ENCODE measurements around the gene NINJ1. TPM values are rescaled to one million over a fixed set of nuclear protein-coding genes. Genes with fewer than 3 reads are reported as not detected.
A peak's percentile ranks its signal among the peaks of the same experiment; 100 is the strongest.

Gene NINJ1
- total and polyA plus RNA-seq, 12 donors = 35.5 to 77.1 (median 41.3) TPM

DNA sequence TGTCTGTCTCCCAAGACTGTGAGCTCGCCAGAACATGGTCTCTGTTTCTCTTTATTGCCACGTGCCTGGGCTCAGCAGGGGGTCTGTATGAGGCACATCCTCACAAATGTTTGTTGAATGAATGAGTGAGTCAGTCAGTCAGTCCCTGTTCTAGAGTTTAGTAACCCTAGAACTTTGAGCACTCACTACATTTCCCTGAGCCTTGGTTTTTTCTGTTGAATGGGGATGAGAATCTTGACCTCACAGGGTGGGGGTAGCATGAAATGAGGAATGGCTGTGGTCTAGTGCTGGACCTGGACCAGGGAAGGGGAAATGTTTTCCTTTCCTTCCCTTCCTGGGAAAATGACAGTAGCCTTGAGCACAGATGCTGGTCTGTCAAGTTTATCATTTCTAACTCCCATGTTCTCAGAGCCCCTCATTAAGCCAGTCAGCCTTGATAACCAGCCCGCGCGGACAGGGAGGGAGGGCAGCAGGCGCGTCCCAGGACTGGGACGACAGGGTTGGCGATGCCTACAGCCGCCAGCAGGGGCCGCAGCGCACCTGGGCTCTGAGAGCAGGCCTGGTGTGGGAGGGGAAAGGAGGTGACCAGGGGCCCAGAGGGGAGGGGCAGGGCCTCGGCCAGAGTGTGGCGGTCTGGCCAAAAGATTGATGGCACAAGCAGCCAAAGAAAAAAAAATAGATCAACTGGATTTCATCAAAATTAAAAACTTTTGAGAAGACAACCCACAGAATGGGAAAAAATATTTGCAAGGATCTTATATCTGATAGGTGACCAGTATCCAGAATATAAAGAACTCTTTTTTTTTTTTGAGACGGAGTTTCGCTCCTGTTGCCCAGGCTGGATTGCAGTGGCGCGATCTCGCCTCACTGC, 25.8 kb upstream of the NINJ1 start:
- H3K4me3 ChIP-seq = no peak overlapping the region
- H3K4me1 ChIP-seq = peaks cover 4 to 34% (median 19%) of the 10 kb centered on the region in 9 donors
- H3K27me3 ChIP-seq = no peaks in the 10 kb centered on the region
- no peaks in the 10 kb centered on the region for H3K36me3 ChIP-seq
- no peaks in the 10 kb centered on the region for H3K9me3 ChIP-seq
- TF ChIP-seq, protein P1, sequence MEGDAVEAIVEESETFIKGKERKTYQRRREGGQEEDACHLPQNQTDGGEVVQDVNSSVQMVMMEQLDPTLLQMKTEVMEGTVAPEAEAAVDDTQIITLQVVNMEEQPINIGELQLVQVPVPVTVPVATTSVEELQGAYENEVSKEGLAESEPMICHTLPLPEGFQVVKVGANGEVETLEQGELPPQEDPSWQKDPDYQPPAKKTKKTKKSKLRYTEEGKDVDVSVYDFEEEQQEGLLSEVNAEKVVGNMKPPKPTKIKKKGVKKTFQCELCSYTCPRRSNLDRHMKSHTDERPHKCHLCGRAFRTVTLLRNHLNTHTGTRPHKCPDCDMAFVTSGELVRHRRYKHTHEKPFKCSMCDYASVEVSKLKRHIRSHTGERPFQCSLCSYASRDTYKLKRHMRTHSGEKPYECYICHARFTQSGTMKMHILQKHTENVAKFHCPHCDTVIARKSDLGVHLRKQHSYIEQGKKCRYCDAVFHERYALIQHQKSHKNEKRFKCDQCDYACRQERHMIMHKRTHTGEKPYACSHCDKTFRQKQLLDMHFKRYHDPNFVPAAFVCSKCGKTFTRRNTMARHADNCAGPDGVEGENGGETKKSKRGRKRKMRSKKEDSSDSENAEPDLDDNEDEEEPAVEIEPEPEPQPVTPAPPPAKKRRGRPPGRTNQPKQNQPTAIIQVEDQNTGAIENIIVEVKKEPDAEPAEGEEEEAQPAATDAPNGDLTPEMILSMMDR (IDR thresholded peaks at IDR 0.05) = peak in 8 of 9 donors; percentile 71 to 98 (median 96)
- 18 to 23% methylated on average over 19 of the region's 19 CpGs for WGBS, 2 donors
- no peak overlapping the region for H3K27ac ChIP-seq
- ATAC-seq (peak; percentile 89 to 97 (median 94)), DNase-seq (peak; percentile 85 to 86)
- intact Hi-C loops (cut with DNase I) = loop anchor here (1.0 to 10.0 kb wide), 9 partner anchors 137 to 805 kb away; no protein-coding TSS in a partner anchor

DNA sequence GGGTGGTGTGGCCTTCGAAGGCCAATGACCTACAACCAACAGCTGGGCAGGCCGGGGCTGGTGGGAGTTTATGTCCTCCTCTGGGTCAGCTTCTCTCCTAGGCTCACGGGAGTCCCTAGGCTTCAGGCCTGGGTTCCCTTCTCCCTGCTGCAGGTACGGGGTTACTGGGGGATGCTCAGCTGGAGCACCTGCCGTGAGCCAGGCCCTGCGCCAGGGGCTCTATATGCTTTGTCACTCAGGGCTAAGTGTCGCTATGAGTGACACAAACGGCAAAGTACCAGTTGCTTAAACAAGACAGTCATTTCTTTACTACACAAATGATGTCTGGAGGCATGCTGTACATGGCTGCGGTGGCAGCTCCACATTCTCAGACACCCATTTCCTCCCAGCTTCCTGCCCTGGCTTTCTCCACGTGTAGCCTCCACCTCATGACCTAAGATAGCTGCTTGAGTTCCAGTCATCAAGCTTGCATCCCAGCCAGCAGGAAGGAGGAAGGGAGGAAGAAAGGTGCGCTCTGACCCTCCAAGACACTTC, 22.5 kb upstream of the NINJ1 start:
- H3K4me1 ChIP-seq = peaks cover 0 to 19% (median 8%) of the 10 kb centered on the region in 9 donors
- TF ChIP-seq, protein P1 (IDR thresholded peaks at IDR 0.05) = no peak
- intact Hi-C loops (cut with DNase I) = loop anchor here in 3 of 10 donors (5.0 to 10.0 kb wide), 3 partner anchors 151 to 408 kb away; no protein-coding TSS in a partner anchor
- no peak overlapping the region for H3K4me3 ChIP-seq
- DNase-seq = no peak
- 85 to 89% methylated on average over 11 of the region's 11 CpGs for WGBS, 2 donors
- no peaks in the 10 kb centered on the region for H3K27me3 ChIP-seq
- no peaks in the 10 kb centered on the region for H3K36me3 ChIP-seq
- no peaks in the 10 kb centered on the region for H3K9me3 ChIP-seq
- no peak for ATAC-seq
- H3K27ac ChIP-seq = no peak overlapping the region

DNA sequence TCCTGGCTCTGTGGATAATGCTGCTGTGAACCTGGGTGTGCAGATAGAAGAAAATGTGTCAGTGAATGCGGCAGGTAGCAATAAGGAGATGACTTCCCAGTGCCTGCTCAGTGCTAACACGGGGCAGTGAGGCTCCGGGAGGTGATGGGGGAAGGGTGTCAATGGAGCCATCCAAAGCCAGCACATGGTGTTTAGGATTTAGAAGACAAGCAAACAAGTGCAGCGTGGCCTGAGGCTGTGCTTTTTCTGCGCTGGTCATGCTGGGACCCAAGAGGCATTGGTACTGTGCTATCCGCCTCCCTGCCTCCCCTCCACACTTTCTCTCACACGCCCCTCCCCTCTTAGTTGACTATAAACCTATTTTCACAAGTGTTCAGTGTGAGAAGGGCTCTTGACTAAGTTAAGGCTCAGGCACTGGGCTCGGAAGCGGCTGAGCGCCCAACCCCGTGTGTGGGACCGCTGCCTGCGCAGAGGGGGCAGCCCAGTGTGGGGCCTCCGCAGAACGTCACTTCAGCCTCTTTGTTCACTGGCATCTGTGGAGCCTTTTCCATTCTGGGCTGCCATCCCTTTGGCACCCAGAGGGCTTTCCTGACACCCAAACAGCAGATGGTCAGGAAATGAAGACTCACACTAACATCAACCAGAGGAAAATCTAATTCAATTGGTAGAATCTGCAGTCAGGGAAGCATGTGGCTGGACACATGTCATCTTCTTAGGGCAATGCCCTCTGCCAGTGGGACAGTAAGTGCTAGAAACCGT, 21.8 kb upstream of the NINJ1 start:
- no peaks in the 10 kb centered on the region for H3K27me3 ChIP-seq
- H3K36me3 ChIP-seq = no peaks in the 10 kb centered on the region
- no peaks in the 10 kb centered on the region for H3K9me3 ChIP-seq
- H3K27ac ChIP-seq = no peak overlapping the region
- H3K4me1 ChIP-seq = peaks cover 0 to 13% (median 7%) of the 10 kb centered on the region in 9 donors
- DNase-seq = no peak
- TF ChIP-seq, protein P1 (IDR thresholded peaks at IDR 0.05) = no peak
- intact Hi-C loops (cut with DNase I) = loop anchor here in 3 of 10 donors (5.0 to 10.0 kb wide), 3 partner anchors 151 to 409 kb away; no protein-coding TSS in a partner anchor
- ATAC-seq = no peak
- no peak overlapping the region for H3K4me3 ChIP-seq
- WGBS, 2 donors = 88 to 91% methylated on average over 16 of the region's 16 CpGs

Data from heart right ventricle (tissue), 16 donors.